Body of pancreas (tissue), 4 donors: ENCODE measurements around the gene ANKRD44.

Experiments used
- CTCF ChIP-seq, 7 experiments: fragments of 450-650 bp in 4 of 7; fragments of 200-600 bp in 3 of 7; sonication (generic) in 3 of 7; IDR thresholded peaks; one replicate each; pipeline ENCODE4 v1.5.1; 2016 to 2019; ENCODE audit warnings: antibody characterized with exemption in 7 of 7
- POLR2A ChIP-seq, 3 donors: fragments of 450-650 bp; IDR thresholded peaks; one replicate each; pipeline ENCODE4 v1.6.1; 2016; ENCODE audit warnings: antibody characterized with exemption in 3 of 3, mild to moderate bottlenecking in 2 of 3

GRCh38 chr2:197238043-197238365 lies 72.6 kb downstream of the ANKRD44 start:
- TF ChIP-seq POLR2A (IDR thresholded peaks at IDR 0.05) (no peak), CTCF (IDR thresholded peaks at IDR 0.05) (no peak)
